ENCODE data around the gene PRF1. TPM values are rescaled to one million over a fixed set of nuclear protein-coding genes. Genes with fewer than 3 reads are reported as not detected.

The PRF1 gene
- total and polyA plus RNA-seq, 2 experiments from 2014 or later, result 0.13 TPM; not detected in 1

- Mint-ChIP-seq H3K4me1 (peaks cover 3% of the 10 kb centered on the region; the same call in 1 of the 3 replicates), H3K27me3 (ENCODE audit: insufficient read depth, low read depth, poor library complexity) (peaks cover 3% of the 10 kb centered on the region), H3K36me3 (ENCODE audit: low read depth) (peaks cover 38% of the 10 kb centered on the region), H3K9me3 (peaks cover 64% of the 10 kb centered on the region), H3K4me3 (no peak overlapping the region), H3K27ac (no peak overlapping the region)
- Histone ChIP-seq H3K27me3 (ENCODE audit: insufficient read depth) (no peaks in the 10 kb centered on the region), H3F3A (replicated peaks; ENCODE audit: low read depth) (no peaks in the 10 kb centered on the region), H3K4me3 (no peak overlapping the region), H2AFZ (no peak overlapping the region), H4K20me1 (replicated peaks; ENCODE audit: insufficient read depth) (no peaks in the 10 kb centered on the region), H3K36me3 (ENCODE audit: insufficient read depth) (0 out of 2 replicates have a peak, but pooled peaks cover 3% of the 10 kb centered on the region), H3K4me2 (no peak overlapping the region), H3K9me2 (ENCODE audit: insufficient read depth) (no peaks in the 10 kb centered on the region), H3K79me2 (replicated peaks; ENCODE audit: insufficient read depth) (no peaks in the 10 kb centered on the region), H3K27ac (ENCODE audit: low read depth) (no peak overlapping the region), H3K4me1 (ENCODE audit: insufficient read depth) (no peaks in the 10 kb centered on the region)
- no peak for ATAC-seq
- TF ChIP-seq, protein P1, sequence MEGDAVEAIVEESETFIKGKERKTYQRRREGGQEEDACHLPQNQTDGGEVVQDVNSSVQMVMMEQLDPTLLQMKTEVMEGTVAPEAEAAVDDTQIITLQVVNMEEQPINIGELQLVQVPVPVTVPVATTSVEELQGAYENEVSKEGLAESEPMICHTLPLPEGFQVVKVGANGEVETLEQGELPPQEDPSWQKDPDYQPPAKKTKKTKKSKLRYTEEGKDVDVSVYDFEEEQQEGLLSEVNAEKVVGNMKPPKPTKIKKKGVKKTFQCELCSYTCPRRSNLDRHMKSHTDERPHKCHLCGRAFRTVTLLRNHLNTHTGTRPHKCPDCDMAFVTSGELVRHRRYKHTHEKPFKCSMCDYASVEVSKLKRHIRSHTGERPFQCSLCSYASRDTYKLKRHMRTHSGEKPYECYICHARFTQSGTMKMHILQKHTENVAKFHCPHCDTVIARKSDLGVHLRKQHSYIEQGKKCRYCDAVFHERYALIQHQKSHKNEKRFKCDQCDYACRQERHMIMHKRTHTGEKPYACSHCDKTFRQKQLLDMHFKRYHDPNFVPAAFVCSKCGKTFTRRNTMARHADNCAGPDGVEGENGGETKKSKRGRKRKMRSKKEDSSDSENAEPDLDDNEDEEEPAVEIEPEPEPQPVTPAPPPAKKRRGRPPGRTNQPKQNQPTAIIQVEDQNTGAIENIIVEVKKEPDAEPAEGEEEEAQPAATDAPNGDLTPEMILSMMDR (conservative IDR thresholded peaks at IDR 0.05; ENCODE audit: low read depth in 2 of 2), result no peak
- TF ChIP-seq JUNB (IDR thresholded peaks at IDR 0.05; ENCODE audit: unreplicated experiment), result no peak
- TF ChIP-seq EZH2 (IDR thresholded peaks at IDR 0.05; ENCODE audit: low read depth, unreplicated experiment), result no peak
- no peak for TF ChIP-seq STAT1 (IDR thresholded peaks at IDR 0.05; ENCODE audit: unreplicated experiment)
- DNase-seq (ENCODE audit: low spot score), result peak; percentile 77
Observed at GRCh38 chr10:70651661-70652060, 49.1 kb upstream of the PRF1 start.

DNA sequence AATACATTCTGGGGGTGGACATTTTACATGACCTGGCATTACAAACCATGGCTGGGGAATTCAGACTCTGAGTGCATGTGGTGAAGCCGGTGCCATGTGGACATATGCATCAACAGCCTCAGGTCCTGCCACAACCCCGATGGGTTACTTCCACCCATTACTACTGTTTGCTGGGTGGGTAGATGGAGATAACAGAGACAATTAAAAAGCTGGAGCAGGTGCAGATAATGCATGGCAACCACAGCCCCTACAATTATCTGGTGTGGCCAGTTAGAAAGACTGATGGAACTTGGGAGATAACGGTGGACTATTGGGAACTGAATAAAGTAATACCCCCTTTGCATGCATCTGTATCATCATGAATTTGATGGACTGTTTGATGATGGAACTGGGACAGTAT is 48.2 kb upstream of the PRF1 start:
- Mint-ChIP-seq H3K4me3 (no peak overlapping the region), H3K27me3 (ENCODE audit: insufficient read depth, low read depth, poor library complexity) (peaks cover 3% of the 10 kb centered on the region), H3K4me1 (peaks cover under 1% of the 10 kb centered on the region; the same call in 1 of the 3 replicates), H3K27ac (no peak overlapping the region), H3K36me3 (ENCODE audit: low read depth) (peaks cover 38% of the 10 kb centered on the region), H3K9me3 (peaks cover 64% of the 10 kb centered on the region)
- no peaks in the 10 kb centered on the region for H4K20me1 ChIP-seq (replicated peaks; ENCODE audit: insufficient read depth)
- H3K9me2 ChIP-seq (ENCODE audit: insufficient read depth), result no peaks in the 10 kb centered on the region
- H3K79me2 ChIP-seq (replicated peaks; ENCODE audit: insufficient read depth), result no peaks in the 10 kb centered on the region
- H3K36me3 ChIP-seq (ENCODE audit: insufficient read depth), result 0 out of 2 replicates have a peak, but pooled peaks cover 3% of the 10 kb centered on the region
- ATAC-seq, result no peak
- no peak for DNase-seq (ENCODE audit: low spot score)
- H3K4me2 ChIP-seq, result no peak overlapping the region
- H3F3A ChIP-seq (replicated peaks; ENCODE audit: low read depth), result no peaks in the 10 kb centered on the region
- H2AFZ ChIP-seq, result no peak overlapping the region
- no peaks in the 10 kb centered on the region for H3K27me3 ChIP-seq (ENCODE audit: insufficient read depth)
- no peaks in the 10 kb centered on the region for H3K4me1 ChIP-seq (ENCODE audit: insufficient read depth)
- no peak overlapping the region for H3K27ac ChIP-seq (ENCODE audit: low read depth)
- no peak overlapping the region for H3K4me3 ChIP-seq
- TF ChIP-seq CREB1 (CRISPR knock-in tag; IDR thresholded peaks at IDR 0.05; ENCODE audit: low read depth), result no peak
- no peak for TF ChIP-seq JUNB (IDR thresholded peaks at IDR 0.05; ENCODE audit: unreplicated experiment)
- no peak for TF ChIP-seq EZH2 (IDR thresholded peaks at IDR 0.05; ENCODE audit: low read depth, unreplicated experiment)
- no peak for TF ChIP-seq POLR2AphosphoS5 (IDR thresholded peaks at IDR 0.05; ENCODE audit: low read depth)
- TF ChIP-seq, protein P2, sequence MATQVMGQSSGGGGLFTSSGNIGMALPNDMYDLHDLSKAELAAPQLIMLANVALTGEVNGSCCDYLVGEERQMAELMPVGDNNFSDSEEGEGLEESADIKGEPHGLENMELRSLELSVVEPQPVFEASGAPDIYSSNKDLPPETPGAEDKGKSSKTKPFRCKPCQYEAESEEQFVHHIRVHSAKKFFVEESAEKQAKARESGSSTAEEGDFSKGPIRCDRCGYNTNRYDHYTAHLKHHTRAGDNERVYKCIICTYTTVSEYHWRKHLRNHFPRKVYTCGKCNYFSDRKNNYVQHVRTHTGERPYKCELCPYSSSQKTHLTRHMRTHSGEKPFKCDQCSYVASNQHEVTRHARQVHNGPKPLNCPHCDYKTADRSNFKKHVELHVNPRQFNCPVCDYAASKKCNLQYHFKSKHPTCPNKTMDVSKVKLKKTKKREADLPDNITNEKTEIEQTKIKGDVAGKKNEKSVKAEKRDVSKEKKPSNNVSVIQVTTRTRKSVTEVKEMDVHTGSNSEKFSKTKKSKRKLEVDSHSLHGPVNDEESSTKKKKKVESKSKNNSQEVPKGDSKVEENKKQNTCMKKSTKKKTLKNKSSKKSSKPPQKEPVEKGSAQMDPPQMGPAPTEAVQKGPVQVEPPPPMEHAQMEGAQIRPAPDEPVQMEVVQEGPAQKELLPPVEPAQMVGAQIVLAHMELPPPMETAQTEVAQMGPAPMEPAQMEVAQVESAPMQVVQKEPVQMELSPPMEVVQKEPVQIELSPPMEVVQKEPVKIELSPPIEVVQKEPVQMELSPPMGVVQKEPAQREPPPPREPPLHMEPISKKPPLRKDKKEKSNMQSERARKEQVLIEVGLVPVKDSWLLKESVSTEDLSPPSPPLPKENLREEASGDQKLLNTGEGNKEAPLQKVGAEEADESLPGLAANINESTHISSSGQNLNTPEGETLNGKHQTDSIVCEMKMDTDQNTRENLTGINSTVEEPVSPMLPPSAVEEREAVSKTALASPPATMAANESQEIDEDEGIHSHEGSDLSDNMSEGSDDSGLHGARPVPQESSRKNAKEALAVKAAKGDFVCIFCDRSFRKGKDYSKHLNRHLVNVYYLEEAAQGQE (IDR thresholded peaks at IDR 0.05; ENCODE audit: unreplicated experiment), result no peak
- TF ChIP-seq ZNF331 (CRISPR knock-in tag; IDR thresholded peaks at IDR 0.05; ENCODE audit: low read depth), result no peak
- TF ChIP-seq NANOG (IDR thresholded peaks at IDR 0.05; ENCODE audit: borderline replicate concordance), result no peak
- no peak for TF ChIP-seq STAT1 (IDR thresholded peaks at IDR 0.05; ENCODE audit: unreplicated experiment)
- TF ChIP-seq, protein P1 (conservative IDR thresholded peaks at IDR 0.05; ENCODE audit: low read depth in 2 of 2), result no peak
